NCI-H2196 (cell line): ENCODE measurements around the gene ITGB6.
"Not testable (repeated sequence)": the region's sequence is repeated elsewhere in the genome, so short reads cannot be mapped to it uniquely, and the experiment has no call there.

ENCODE experiments used
- DNase-seq: peaks from one replicate; lab custom pipeline; 2025; ENCODE audit not compliant: unreplicated experiment; lab: John Stamatoyannopoulos, UW

Gene ITGB6

GRCh38 chr2:160197587-160197986, 2.5 kb downstream of the ITGB6 start:
- DNase-seq = no peak

DNA sequence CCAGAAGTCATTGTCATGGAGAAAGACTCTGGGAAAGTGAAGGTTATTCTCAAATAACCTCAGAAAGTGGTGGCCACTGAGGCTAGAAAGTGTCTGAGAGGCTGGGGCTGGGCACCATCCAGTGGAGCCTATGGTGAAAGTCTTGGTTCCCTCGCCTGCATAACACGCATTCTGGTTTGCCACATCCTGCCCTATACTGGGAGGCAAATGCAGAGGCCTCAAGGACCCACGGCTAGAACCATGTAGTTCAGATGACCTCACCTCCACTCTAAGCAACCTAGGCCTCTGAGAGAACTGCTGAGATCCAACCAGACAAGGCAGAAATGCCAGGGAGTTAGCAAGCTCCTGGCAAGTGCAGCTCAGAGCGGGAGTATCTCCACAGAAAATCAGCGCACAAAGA, 5.1 kb downstream of the ITGB6 start:
- DNase-seq = no peak

DNA sequence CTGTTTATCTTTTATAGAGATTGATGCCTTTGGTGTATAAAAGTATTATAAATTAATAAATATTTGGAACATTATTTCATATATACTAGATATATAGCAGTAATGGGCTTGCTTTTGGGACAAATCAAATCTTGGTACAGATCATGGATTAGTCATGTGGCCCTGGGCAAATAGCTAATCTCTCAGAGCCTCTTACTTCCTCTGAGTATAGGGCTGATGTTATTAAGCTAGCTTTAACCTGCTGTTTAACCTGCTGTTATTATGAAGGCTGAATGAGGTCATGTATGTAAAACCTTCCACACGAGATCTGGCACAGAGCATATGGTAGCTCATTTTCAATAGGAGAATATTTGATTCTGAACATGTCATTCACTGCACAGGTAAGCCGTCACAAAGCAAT, 5.7 kb downstream of the ITGB6 start:
- no peak for DNase-seq

GRCh38 chr2:160181146-160181836, 18.8 kb downstream of the ITGB6 start:
- not testable (repeated sequence) for DNase-seq

- not testable (repeated sequence) for DNase-seq
Observed at GRCh38 chr2:160180690-160181089, 19.4 kb downstream of the ITGB6 start.

DNA sequence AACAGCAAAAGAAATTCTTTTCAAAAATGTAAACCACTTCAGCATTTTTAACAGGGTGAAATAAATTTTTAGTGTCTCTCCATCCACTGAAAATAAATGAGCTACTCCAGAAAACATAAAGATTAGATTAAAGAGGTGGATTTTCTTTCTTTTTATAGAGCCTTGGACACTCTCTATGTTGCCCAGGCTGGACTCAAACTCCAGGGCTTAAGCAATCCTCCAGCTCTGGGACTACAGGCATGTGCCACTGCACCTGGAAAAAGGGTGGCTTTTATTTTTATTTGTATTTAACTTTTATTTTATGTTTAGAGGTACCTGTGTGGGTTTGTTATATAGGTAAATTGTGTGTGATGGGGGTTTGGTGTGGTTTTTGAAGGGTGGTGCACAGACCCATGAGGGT, 19.9 kb downstream of the ITGB6 start:
- DNase-seq = no peak

DNA sequence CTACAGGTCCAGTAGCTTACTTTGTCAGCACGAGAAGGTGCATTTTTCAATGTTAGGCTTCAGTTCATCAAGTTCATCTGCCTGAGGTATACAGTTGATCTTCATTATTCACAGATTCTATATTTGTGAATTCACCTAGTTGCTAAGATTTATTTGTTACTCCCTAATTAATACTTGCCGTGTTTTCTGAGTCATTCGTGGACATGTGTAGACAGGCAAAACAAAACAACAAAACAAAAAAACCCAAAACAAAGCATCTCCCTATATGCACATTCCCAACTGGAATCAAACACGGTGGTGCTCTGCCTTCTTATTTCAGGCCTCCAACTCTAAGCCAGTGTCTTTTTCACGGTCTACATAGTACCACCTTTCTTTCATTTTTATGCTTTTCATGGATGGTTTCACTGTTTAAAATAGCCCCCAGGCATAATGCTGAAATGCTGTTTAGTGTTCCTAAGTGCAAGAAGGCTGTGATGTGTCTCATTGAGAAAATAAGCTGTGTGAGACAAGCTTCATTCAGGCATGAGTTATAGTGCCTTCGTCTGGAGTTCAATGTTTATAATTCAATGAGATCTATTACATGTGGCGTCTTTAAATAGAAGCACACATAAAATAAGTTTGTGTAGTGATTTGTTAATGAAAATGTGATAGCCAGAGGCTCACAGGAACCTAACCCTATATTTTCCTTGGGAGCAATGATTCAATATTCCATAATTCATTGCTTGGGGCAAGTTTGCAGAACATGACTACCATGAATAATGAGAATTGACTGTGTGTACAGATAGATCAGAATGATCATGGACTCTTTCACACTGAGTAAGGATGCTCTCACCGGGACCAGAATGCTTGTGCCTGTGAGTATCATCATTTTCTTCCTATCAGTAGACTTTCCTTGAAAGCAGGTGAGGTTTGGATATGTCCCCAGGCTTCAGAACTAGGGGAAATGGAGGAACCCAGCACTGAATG, 24.6 kb downstream of the ITGB6 start:
- no peak for DNase-seq

- no peak for DNase-seq
Observed at GRCh38 chr2:160174322-160174721, 25.8 kb downstream of the ITGB6 start.

GRCh38 chr2:160169988-160170387, 30.1 kb downstream of the ITGB6 start:
- no peak for DNase-seq

GRCh38 chr2:160169471-160169870, 30.6 kb downstream of the ITGB6 start:
- no peak for DNase-seq

DNA sequence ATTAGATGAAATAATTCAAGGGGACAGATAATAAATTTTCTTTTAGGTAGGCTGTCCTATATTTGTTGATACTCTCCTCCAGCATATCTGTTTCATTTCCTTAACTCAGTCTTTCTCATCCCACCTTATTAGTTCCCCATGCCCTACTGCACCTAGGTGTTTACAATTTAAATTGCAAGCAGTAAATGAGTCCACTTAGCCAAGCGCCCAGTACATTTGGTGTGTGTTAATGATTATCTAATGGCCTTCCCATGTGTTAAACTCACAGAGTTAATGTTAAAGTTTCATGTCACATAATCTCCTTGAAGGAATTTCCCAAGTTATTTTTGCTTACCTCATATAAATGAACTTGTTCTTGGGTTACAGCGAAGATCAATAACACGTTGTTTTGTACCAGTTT, 31.2 kb downstream of the ITGB6 start:
- DNase-seq = no peak

DNA sequence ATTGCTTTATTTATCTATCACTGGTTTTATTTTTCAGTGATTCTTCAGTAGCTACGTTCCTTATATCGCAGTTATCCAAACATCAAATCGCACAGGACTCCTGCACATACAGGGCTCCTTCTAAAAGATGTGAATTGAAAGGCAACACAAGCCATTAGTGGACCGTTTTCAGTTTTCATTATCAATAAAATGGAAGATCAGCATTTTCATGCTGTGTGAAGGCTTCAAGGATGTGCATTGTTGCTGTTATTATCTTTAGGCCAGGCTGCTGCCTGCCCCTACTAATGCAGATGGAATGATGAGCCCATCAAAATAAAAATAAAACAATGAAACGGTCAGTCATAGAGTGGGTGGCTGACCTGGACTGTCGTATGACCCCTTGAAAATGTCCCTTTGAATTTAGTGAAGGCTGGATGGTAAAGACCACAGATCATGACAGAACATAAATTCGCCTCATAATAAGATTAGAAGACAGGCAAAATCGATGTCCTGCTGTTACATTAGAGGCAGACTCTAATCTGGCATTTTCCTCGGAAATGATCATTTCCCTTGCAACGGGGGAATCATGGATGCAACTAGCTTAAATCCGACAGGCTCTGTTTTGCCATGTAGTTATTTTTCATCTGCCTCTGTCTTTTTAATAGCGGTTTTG, 32.9 kb downstream of the ITGB6 start:
- DNase-seq = no peak

GRCh38 chr2:160165996-160166395, 34.1 kb downstream of the ITGB6 start:
- DNase-seq = no peak

- DNase-seq = no peak
Observed at GRCh38 chr2:160165081-160165480, 35.0 kb downstream of the ITGB6 start.

DNA sequence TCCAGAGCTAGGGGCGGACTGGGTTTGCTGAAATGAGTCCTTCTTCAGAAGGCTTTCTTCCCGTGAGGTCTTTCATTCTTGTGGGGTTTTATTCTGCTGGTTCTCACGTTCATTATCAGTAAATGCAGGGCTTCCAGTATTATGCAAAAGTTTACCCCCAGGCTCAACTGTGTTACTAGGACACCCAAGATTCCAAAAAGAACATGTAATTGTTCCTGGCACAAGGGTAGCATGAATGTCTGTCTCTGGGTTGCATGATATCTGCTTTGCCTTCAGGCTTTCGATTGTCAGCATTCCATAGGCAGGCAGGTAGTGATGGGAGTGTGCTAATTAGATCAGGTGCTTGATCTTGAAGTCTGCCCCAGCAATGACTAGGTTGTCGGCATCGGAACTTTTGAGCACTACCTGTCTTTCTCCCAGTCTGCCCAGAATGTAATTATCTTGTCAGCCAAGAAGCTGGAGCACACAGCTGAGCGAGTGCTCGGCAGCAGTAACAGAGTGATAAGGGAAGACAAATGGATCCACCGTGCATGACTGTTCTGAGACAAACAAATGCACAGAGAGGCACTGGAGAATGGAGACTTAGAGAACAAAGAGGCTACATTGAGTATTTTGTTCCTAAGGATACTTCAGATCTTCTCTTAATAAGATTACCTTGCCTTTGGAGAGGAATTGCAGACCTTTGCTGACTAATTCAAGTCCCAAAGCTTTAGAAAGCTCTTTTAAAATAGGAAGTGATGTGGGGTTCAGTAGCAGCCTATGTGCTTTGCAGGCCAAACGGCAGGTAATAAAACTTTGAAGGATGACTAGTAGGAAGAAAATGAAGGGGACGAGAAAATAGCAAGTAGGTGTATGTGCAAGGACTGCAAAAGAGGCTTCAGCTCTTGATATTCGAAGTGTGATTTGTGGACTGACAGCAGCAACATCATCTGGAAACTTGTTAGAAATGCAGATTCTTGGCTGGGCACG, 41.9 kb downstream of the ITGB6 start:
- no peak for DNase-seq

DNA sequence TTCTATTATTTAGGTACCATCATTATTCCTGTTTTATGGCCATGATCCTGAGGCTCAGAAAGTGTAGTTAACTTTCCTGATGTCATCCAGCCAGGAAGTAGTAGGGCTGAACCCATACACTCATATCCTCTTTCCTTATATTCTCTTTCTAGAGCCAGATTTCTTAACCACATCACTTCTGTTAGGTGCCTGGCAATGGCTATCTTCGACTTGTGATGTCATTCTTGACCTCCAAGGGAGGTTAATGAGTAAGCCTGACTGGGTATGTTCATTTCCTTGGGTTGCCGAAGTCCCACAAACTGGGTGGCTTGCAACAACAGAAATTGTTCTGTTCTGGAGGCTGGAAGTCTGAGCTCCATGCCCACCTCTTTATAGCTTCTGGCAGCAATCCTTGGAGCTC, 43.4 kb downstream of the ITGB6 start:
- no peak for DNase-seq

- no peak for DNase-seq
Observed at GRCh38 chr2:160156100-160156499, 44.0 kb downstream of the ITGB6 start.

GRCh38 chr2:160148419-160148818, 51.7 kb downstream of the ITGB6 start:
- not testable (repeated sequence) for DNase-seq

- DNase-seq = no peak
Observed at GRCh38 chr2:160145471-160145870, 54.6 kb downstream of the ITGB6 start.

DNA sequence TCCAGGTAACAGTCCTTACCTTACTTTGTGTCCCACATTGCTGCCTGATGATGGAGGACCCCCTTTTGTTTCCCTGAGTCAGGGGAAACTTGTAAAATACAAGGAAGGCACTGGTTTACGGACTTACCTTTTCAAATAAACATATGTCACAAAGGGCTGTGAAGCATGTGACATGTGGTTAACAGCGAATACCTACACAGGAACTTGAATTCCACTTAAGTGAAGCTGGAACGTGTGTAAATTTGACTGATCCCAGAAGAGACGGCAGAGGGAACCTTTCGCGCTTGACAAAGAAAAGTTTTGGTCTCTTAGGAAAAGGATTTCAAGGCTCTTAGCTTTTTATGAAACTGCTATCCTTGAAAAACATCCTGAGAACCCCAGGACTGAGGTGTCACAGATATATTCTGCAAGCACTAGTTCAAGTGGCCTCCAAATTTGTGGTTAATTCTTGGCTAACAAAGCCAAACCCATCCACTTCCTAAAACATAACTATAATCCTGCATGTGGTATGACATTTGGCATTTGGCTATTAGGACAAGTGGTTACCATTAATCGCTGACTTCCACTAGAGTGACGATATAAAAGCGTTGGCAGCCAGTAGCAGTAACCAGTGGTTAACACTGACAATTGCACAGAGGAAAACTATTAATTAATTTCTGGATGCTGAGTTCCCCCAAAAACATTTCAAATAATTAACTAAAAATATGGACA, 55.6 kb downstream of the ITGB6 start:
- no peak for DNase-seq
